Measurements from ENCODE around the gene MME. TPM values are rescaled to one million over a fixed set of nuclear protein-coding genes. Genes with fewer than 3 reads are reported as not detected.

Gene MME
- total and polyA plus RNA-seq, 2 of the 4 experiments (the other 2 are of a cell fraction): 11.7 to 22.8 TPM

DNA sequence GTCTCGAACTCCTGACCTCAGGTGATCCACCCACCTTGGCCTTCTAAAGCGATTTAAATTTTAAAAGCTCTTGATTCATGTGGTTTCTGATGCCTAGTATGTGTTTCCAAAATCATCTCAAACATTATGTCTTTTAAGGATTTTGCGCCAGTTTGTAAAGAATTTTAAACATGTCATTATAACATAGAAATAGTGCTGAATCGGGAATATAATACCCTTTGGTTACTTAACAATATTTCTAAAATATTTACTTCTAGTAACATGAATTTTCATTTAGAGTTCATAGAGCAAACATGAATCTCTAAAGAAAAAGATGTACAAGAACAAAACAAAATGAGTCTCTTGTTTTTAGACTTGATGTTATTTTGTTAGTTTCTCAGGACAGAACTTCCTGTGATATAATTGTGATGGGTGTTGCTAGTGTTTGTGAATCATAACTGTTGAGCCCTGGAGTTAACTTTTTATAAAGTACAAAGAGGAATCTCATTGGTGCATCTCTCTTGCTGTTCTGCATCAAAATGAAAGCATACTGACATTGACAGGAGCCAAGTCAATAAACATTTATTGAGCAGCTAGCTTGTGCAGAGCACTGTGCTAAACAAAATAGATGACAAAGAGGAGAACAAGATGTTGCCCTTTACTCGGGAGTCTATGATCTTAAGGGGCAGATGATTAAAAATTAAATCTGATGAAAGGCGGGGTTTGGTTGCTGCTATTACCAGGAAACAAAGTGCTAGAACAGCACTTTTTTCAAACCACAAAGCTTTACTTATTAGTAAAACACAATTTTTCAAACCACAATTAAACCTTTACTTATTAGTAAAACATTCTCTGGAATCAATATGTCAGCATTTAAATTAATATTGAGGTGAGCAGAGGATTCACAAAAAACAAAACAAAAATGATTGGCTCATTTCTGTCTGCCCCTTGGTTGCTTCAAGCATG is 73.4 kb downstream of the MME start:
- in situ Hi-C loops (cut with MboI; ENCODE audit: low sequenced_read_pairs) (no loop called here), intact Hi-C loops (cut with micrococcal nuclease) (no loop called here), dilution Hi-C loops (cut with HindIII; ENCODE audit: low sequenced_read_pairs, unreplicated experiment) (no loop called here)
- H2BK20ac ChIP-seq (ENCODE audit: low read depth, low read length): no peak overlapping the region; the same call in 1 of the 2 replicates
- H3K14ac ChIP-seq (replicated peaks; ENCODE audit: low read depth, low read length): no peak overlapping the region
- H4K8ac ChIP-seq (ENCODE audit: low read depth in 2 of 2, low read length in 2 of 2): no peak overlapping the region
- no peak overlapping the region for H2AK5ac ChIP-seq (ENCODE audit: low read depth, low read length)
- ChIA-PET POLR2A (ENCODE audit: unreplicated experiment) (interaction anchor here (0.7 kb wide), 1 partner anchor 9 kb away, joined by 3 read pairs; no protein-coding TSS in a partner anchor), CTCF (interaction anchor here (0.7 kb wide), 1 partner anchor 15 kb away, joined by 3 read pairs; no protein-coding TSS in a partner anchor)
- H3K4me1 ChIP-seq (ENCODE audit: control insufficient read depth, insufficient read depth, low read length): 0 out of 2 replicates have a peak, but pooled peaks cover 1% of the 10 kb centered on the region
- no peak overlapping the region for H2BK15ac ChIP-seq (ENCODE audit: low read depth, low read length)
- no peaks in the 10 kb centered on the region for H3K9me3 ChIP-seq (ENCODE audit: control insufficient read depth, insufficient read depth, low read length)
- no peak overlapping the region for H3K56ac ChIP-seq (ENCODE audit: extremely low read depth, insufficient read depth, low read length)
- peak; percentile 93 for TF ChIP-seq MAFK (IDR thresholded peaks at IDR 0.05; ENCODE audit: low read depth, low read length)
- TF ChIP-seq NFE2L2 (IDR thresholded peaks at IDR 0.05; ENCODE audit: low read depth, low read length): no peak
- no peak for TF ChIP-seq CEBPB (IDR thresholded peaks at IDR 0.05; ENCODE audit: low read depth, low read length)
- TF ChIP-seq, protein P1, sequence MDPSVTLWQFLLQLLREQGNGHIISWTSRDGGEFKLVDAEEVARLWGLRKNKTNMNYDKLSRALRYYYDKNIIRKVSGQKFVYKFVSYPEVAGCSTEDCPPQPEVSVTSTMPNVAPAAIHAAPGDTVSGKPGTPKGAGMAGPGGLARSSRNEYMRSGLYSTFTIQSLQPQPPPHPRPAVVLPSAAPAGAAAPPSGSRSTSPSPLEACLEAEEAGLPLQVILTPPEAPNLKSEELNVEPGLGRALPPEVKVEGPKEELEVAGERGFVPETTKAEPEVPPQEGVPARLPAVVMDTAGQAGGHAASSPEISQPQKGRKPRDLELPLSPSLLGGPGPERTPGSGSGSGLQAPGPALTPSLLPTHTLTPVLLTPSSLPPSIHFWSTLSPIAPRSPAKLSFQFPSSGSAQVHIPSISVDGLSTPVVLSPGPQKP (IDR thresholded peaks at IDR 0.05; ENCODE audit: borderline replicate concordance, low read depth, low read length): no peak
- no peak for TF ChIP-seq SMC3 (IDR thresholded peaks at IDR 0.05; ENCODE audit: low read depth, low read length)
- no peak for TF ChIP-seq RCOR1 (IDR thresholded peaks at IDR 0.05; ENCODE audit: insufficient replicate concordance, low read length)
- TF ChIP-seq, protein P2, sequence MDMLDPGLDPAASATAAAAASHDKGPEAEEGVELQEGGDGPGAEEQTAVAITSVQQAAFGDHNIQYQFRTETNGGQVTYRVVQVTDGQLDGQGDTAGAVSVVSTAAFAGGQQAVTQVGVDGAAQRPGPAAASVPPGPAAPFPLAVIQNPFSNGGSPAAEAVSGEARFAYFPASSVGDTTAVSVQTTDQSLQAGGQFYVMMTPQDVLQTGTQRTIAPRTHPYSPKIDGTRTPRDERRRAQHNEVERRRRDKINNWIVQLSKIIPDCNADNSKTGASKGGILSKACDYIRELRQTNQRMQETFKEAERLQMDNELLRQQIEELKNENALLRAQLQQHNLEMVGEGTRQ (IDR thresholded peaks at IDR 0.05; ENCODE audit: low read depth, low read length): no peak
- no peak for TF ChIP-seq MXI1 (IDR thresholded peaks at IDR 0.05; ENCODE audit: borderline replicate concordance, low read depth, low read length)
- H3K79me1 ChIP-seq (ENCODE audit: low read depth in 1 of 2, low read length in 2 of 2): no peaks in the 10 kb centered on the region
- no TSS peak for BruUV-seq (replicated peaks)
- no peak overlapping the region for H3K4me2 ChIP-seq (ENCODE audit: low read depth, low read length)
- H3K9me1 ChIP-seq (ENCODE audit: insufficient read depth, low read length): no peaks in the 10 kb centered on the region
- no CpG with 5 or more reads among the region's 6 CpGs for WGBS, 2 experiments (ENCODE audit: extremely low coverage in 2 of 2, insufficient read length in 1 of 2)
- H4K5ac ChIP-seq (ENCODE audit: low read depth, low read length): no peak overlapping the region
- H4K20me1 ChIP-seq (ENCODE audit: insufficient read depth, low read length): no peaks in the 10 kb centered on the region
- H3K23ac ChIP-seq (ENCODE audit: low read depth, low read length): no peak overlapping the region
- no peak overlapping the region for H2BK120ac ChIP-seq (ENCODE audit: low read depth, low read length)
- H4K91ac ChIP-seq (ENCODE audit: insufficient read depth, low read depth, low read length): no peak overlapping the region
- DNase-seq (no peak), ATAC-seq (ENCODE audit: low read depth) (no peak)
- no peak overlapping the region for H3K27ac ChIP-seq (ENCODE audit: insufficient read depth, low read length)
- H2AK9ac ChIP-seq (replicated peaks; ENCODE audit: low read depth, low read length, poor library complexity): no peak overlapping the region
- H3K27me3 ChIP-seq (ENCODE audit: control insufficient read depth, insufficient read depth, low read length): no peaks in the 10 kb centered on the region
- H2AFZ ChIP-seq (replicated peaks; ENCODE audit: low read length, poor library complexity): no peak overlapping the region
- no peak overlapping the region for H3K4me3 ChIP-seq (ENCODE audit: insufficient read depth, low read depth, low read length)
- H3K18ac ChIP-seq (ENCODE audit: low read depth, low read length): no peak overlapping the region
- H3K36me3 ChIP-seq (ENCODE audit: control insufficient read depth, insufficient read depth, low read length): no peaks in the 10 kb centered on the region
- H3K9ac ChIP-seq (ENCODE audit: low read depth, low read length): no peak overlapping the region
- H2BK5ac ChIP-seq (ENCODE audit: low read depth, low read length, poor library complexity, severe bottlenecking): no peak overlapping the region
- no peak overlapping the region for H3K4ac ChIP-seq (ENCODE audit: low read depth, low read length)
